OCI-LY1 (cell line): ENCODE data around the gene MLLT6.

Source experiments
- CTCF ChIP-seq: fragments of 200-600 bp; sonication (generic), shearing (Covaris generic); IDR thresholded peaks from 2 replicates; pipeline ENCODE4 v1.5.1; 2017; ENCODE audit warnings: mild to moderate bottlenecking, antibody characterized with exemption, low read length, moderate library complexity, mixed read lengths
- EZH2 ChIP-seq: fragments of 200-600 bp; sonication (generic), shearing (Covaris generic); IDR thresholded peaks from 2 replicates; pipeline ENCODE4 v1.8.0; 2017; ENCODE audit warnings: borderline replicate concordance, mixed run types, mild to moderate bottlenecking, antibody characterized with exemption, low read length, moderate library complexity, mixed read lengths

- no peak for TF ChIP-seq EZH2
- no peak for TF ChIP-seq CTCF
These were observed 45.7 kb upstream of the MLLT6 start for GRCh38 chr17:38659415-38659814.
